Astrocyte of the spinal cord (primary cell): ENCODE data around the gene MGA.

Experiments used
- DNase-seq: peaks from one replicate; pipeline ENCODE4 v3.0.0; 2011; ENCODE audit warnings: low read depth, low spot score
- H3K4me3 ChIP-seq: 2 replicates; pipeline ENCODE4 v1.5.1; 2011; ENCODE audit warnings: low read depth, mild to moderate bottlenecking, low read length, moderate library complexity
- CTCF ChIP-seq: IDR thresholded peaks from 2 replicates; pipeline ENCODE4 v1.5.1; 2012; ENCODE audit warnings: low read depth, mild to moderate bottlenecking, low read length, inconsistent platforms
- in situ Hi-C: cut with HindIII; loops from 2 replicates; pipeline ENCODE4 v1.10.0; 2017; ENCODE audit warnings: low sequenced_read_pairs

MGA gene

GRCh38 chr15:41746802-41747201, 86.6 kb downstream of the MGA start:
- no peak for TF ChIP-seq CTCF
- DNase-seq, result no peak
- in situ Hi-C loops, result no loop called here
- H3K4me3 ChIP-seq, result no peak overlapping the region

GRCh38 chr15:41756198-41756597, 96.0 kb downstream of the MGA start:
- no peak for DNase-seq
- TF ChIP-seq CTCF, result no peak
- H3K4me3 ChIP-seq, result no peak overlapping the region
- in situ Hi-C loops, result no loop called here

GRCh38 chr15:41772720-41773331, 112.6 kb downstream of the MGA start:
- in situ Hi-C loops, result no loop called here
- peak; percentile 76 for DNase-seq
- H3K4me3 ChIP-seq, result no peak overlapping the region
- peak; percentile 73 for TF ChIP-seq CTCF

GRCh38 chr15:41773332-41773728, 113.1 kb downstream of the MGA start:
- TF ChIP-seq CTCF, result no peak
- H3K4me3 ChIP-seq, result peak overlapping the region; percentile 76
- DNase-seq, result no peak
- in situ Hi-C loops, result no loop called here

GRCh38 chr15:41773729-41774061, 113.5 kb downstream of the MGA start:
- in situ Hi-C loops, result no loop called here

GRCh38 chr15:41774062-41774881, 114.1 kb downstream of the MGA start, which contains the start of gene MAPKBP1:
Gene MAPKBP1, plus strand, starts transcription at chr15:41774484. Its CDS starts 792 bp downstream, at chr15:41775276.
- in situ Hi-C loops, result no loop called here
- TF ChIP-seq CTCF, result peak; percentile 87
- peak; percentile 99 for DNase-seq
- H3K4me3 ChIP-seq, result peak within 1 kb of the TSS; percentile 76

More at GRCh38 chr15:41773729-41774061, 113.5 kb downstream of the MGA start:
- peak overlapping the region; percentile 76 for H3K4me3 ChIP-seq
- DNase-seq, result no peak
- no peak for TF ChIP-seq CTCF
